ENCODE results near the gene ENOX2.

Gene ENOX2

DNA sequence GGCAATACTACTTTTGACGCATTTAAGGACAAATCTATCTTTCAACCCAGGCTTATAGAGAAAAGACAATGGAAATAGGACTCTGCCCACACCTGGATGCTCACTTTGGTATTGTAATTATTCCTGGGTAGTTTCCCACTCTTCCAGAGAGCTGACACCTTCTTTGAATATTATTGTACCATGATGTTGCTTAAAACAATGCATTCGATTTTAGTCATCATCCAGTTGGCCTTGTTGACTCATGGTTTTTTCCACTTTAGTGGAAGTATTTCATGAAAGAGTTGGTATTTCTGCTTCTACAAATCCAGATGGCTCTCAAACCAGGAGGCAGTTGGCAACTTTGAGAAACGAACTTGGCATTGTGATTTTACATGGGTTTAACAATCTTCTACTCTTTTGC is 124.2 kb downstream of the ENOX2 start:
- H3K36me3 ChIP-seq (ENCODE audit: insufficient read depth, low read length), result no peaks in the 10 kb centered on the region
- H3K4me1 ChIP-seq (ENCODE audit: insufficient read depth, low read length), result no peaks in the 10 kb centered on the region
- no peak overlapping the region for H3K27ac ChIP-seq (ENCODE audit: low read length)
- no peak overlapping the region for H3K4me3 ChIP-seq (ENCODE audit: low read depth in 1 of 2, low read length in 2 of 2)
- DNase-seq (no peak), ATAC-seq (ENCODE audit: insufficient read depth, low read depth) (no peak)
- no peaks in the 10 kb centered on the region for H3K27me3 ChIP-seq (ENCODE audit: insufficient read depth, low read length, poor library complexity)
- no peaks in the 10 kb centered on the region for H3K79me2 ChIP-seq (ENCODE audit: insufficient read depth, low read length)
- no peaks in the 10 kb centered on the region for H4K20me1 ChIP-seq (ENCODE audit: insufficient read depth, low read length)
- no peak overlapping the region for H3K4me2 ChIP-seq (ENCODE audit: insufficient read depth, low read length)
- H3K9ac ChIP-seq (ENCODE audit: low read depth, low read length), result no peak overlapping the region
- no peak overlapping the region for H2AFZ ChIP-seq (ENCODE audit: low read depth, low read length)
- H3K9me3 ChIP-seq (ENCODE audit: insufficient read depth, low read length, severe bottlenecking), result no peaks in the 10 kb centered on the region
- TF ChIP-seq, protein P1, sequence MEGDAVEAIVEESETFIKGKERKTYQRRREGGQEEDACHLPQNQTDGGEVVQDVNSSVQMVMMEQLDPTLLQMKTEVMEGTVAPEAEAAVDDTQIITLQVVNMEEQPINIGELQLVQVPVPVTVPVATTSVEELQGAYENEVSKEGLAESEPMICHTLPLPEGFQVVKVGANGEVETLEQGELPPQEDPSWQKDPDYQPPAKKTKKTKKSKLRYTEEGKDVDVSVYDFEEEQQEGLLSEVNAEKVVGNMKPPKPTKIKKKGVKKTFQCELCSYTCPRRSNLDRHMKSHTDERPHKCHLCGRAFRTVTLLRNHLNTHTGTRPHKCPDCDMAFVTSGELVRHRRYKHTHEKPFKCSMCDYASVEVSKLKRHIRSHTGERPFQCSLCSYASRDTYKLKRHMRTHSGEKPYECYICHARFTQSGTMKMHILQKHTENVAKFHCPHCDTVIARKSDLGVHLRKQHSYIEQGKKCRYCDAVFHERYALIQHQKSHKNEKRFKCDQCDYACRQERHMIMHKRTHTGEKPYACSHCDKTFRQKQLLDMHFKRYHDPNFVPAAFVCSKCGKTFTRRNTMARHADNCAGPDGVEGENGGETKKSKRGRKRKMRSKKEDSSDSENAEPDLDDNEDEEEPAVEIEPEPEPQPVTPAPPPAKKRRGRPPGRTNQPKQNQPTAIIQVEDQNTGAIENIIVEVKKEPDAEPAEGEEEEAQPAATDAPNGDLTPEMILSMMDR (IDR thresholded peaks at IDR 0.05; ENCODE audit: borderline replicate concordance, extremely low read depth, low read length, poor library complexity, severe bottlenecking), result no peak
- TF ChIP-seq EZH2 (IDR thresholded peaks at IDR 0.05; ENCODE audit: borderline replicate concordance, low read depth, low read length, severe bottlenecking), result no peak

DNA sequence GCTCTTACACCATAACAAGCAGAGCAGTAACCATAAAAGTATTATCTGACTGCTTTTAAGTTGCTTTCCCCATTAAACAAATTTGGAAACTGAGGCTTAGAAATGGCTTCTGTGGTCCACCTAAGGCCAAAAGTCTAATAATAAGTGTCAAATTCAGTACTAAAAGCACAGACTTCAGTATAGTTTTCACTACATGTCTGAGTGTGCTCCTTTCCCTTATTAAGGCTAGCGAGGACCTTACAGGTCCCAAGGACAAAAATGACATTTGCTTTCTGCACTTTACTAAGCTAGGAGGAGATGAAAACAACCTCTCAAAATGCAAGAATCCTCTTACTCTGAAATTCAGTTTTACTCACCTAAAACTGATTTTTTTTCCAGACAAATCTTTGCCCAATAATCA is 127.2 kb downstream of the ENOX2 start:
- no peaks in the 10 kb centered on the region for H3K36me3 ChIP-seq (ENCODE audit: insufficient read depth, low read length)
- H3K9ac ChIP-seq (ENCODE audit: low read depth, low read length), result no peak overlapping the region
- TF ChIP-seq, protein P1 (IDR thresholded peaks at IDR 0.05; ENCODE audit: borderline replicate concordance, extremely low read depth, low read length, poor library complexity, severe bottlenecking), result no peak

DNA sequence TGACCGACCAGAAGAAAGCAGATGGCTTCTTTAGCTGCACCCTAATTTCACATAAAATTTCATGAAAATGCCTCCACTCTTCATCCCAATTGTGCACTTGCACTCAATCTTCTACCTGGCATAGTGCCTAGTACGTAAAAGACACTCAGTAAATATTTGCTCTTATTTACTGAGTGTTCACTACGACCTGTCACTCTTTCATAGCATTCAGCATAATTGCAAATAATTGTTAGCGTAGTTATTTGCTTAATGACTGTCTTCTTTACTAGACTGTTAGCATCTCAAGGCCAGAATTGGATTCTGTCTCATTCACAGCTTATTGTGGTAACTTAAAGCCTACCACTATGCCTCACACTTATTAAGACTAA is 130.2 kb downstream of the ENOX2 start:
- Histone ChIP-seq H3K79me2 (ENCODE audit: insufficient read depth, low read length) (no peaks in the 10 kb centered on the region), H3K4me3 (ENCODE audit: low read depth in 1 of 2, low read length in 2 of 2) (no peak overlapping the region), H3K9me3 (ENCODE audit: insufficient read depth, low read length, severe bottlenecking) (no peaks in the 10 kb centered on the region), H3K4me1 (ENCODE audit: insufficient read depth, low read length) (no peaks in the 10 kb centered on the region), H3K27me3 (ENCODE audit: insufficient read depth, low read length, poor library complexity) (no peaks in the 10 kb centered on the region), H4K20me1 (ENCODE audit: insufficient read depth, low read length) (no peaks in the 10 kb centered on the region), H3K36me3 (ENCODE audit: insufficient read depth, low read length) (no peaks in the 10 kb centered on the region), H2AFZ (ENCODE audit: low read depth, low read length) (no peak overlapping the region), H3K4me2 (ENCODE audit: insufficient read depth, low read length) (no peak overlapping the region), H3K9ac (ENCODE audit: low read depth, low read length) (no peak overlapping the region), H3K27ac (ENCODE audit: low read length) (no peak overlapping the region)
- no peak for TF ChIP-seq EZH2 (IDR thresholded peaks at IDR 0.05; ENCODE audit: borderline replicate concordance, low read depth, low read length, severe bottlenecking)
- TF ChIP-seq, protein P1 (IDR thresholded peaks at IDR 0.05; ENCODE audit: borderline replicate concordance, extremely low read depth, low read length, poor library complexity, severe bottlenecking), result no peak
- ATAC-seq (ENCODE audit: insufficient read depth, low read depth) (no peak), DNase-seq (no peak)

More for the DNA sequence above, 127.2 kb downstream of the ENOX2 start:
- DNase-seq (no peak), ATAC-seq (ENCODE audit: insufficient read depth, low read depth) (no peak)
- H3K79me2 ChIP-seq (ENCODE audit: insufficient read depth, low read length), result no peaks in the 10 kb centered on the region
- no peaks in the 10 kb centered on the region for H4K20me1 ChIP-seq (ENCODE audit: insufficient read depth, low read length)
- H3K4me2 ChIP-seq (ENCODE audit: insufficient read depth, low read length), result no peak overlapping the region
- H3K27ac ChIP-seq (ENCODE audit: low read length), result no peak overlapping the region
- H2AFZ ChIP-seq (ENCODE audit: low read depth, low read length), result no peak overlapping the region
- no peaks in the 10 kb centered on the region for H3K27me3 ChIP-seq (ENCODE audit: insufficient read depth, low read length, poor library complexity)
- H3K4me1 ChIP-seq (ENCODE audit: insufficient read depth, low read length), result no peaks in the 10 kb centered on the region
- H3K9me3 ChIP-seq (ENCODE audit: insufficient read depth, low read length, severe bottlenecking), result no peaks in the 10 kb centered on the region
- H3K4me3 ChIP-seq (ENCODE audit: low read depth in 1 of 2, low read length in 2 of 2), result no peak overlapping the region

All from DND-41 (cell line).